Measurements from ENCODE around the gene SPNS3.

SPNS3 gene

DNA sequence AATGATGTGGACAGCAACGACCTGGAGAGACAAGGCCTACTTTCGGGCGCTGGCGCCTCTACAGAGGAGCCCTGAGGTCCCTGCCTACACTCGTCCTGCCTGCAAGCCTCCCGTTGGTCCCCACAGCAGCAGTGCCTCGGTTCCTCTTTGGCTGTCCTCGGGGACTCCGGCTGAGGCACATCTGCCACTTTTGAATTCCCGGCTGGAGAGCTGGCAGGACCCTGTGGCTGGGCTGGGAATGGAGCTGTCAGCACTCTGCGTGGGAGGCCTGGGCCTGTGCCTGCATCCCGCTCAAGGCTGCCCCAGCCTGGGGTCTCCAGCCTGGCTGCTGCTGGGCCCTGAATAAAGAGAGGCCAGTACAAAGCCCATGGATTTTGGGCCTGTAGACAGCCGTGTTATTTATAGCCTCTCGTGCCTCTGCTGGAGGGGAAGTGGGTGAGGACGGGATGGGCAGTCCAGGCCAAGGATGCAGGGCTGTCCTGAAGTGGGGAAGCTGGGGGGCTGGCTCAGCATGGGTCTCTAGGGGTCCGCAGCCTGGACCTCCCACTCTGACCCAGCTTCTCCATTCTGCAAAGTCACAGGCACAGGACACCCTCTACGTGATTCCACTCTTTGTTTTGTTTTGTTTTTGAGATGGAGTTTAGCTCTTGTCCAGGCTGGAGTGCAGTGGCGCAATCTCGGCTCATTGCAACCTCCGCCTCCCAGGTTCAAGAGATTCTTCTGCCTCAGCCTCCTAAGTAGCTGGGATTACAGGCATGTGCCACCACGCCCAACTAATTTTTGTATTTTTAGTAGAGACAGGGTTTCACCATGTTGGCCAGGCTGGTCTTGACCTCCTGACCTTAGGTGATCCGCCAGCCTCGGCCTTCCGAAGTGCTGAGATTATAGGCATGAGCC is 54.3 kb downstream of the SPNS3 start:
- DNase-seq (ENCODE audit: low spot score) = no peak

GRCh38 chr17:4488989-4489595 is 55.4 kb downstream of the SPNS3 start:
- DNase-seq (ENCODE audit: low spot score) = no peak

- DNase-seq (ENCODE audit: low spot score) = no peak
Measured at GRCh38 chr17:4490109-4490591, 56.4 kb downstream of the SPNS3 start.

DNA sequence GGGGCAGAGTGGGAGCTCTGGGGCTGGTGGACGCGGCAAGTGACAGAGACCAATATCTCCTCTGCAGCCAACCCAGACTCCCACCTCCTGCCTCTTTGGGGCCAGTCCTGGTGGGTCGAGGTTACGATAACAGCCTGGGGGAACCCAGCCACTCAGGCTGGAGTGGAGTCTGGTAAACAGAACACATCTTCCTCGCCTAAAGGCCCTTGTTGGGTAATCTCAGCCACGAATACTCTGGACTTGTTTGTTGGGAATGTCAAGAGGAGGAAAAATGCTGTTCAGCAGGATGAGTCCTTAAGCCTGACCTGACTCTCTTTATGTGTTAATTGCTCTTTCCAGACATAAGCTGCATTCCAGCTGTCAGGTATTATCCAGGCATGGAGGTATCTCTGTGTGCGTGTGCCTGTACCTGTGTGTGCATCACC is 56.9 kb downstream of the SPNS3 start:
- no peak for DNase-seq (ENCODE audit: low spot score)

- peak; percentile 95 for DNase-seq (ENCODE audit: low spot score)
Measured at GRCh38 chr17:4492721-4493561, 59.2 kb downstream of the SPNS3 start.

DNA sequence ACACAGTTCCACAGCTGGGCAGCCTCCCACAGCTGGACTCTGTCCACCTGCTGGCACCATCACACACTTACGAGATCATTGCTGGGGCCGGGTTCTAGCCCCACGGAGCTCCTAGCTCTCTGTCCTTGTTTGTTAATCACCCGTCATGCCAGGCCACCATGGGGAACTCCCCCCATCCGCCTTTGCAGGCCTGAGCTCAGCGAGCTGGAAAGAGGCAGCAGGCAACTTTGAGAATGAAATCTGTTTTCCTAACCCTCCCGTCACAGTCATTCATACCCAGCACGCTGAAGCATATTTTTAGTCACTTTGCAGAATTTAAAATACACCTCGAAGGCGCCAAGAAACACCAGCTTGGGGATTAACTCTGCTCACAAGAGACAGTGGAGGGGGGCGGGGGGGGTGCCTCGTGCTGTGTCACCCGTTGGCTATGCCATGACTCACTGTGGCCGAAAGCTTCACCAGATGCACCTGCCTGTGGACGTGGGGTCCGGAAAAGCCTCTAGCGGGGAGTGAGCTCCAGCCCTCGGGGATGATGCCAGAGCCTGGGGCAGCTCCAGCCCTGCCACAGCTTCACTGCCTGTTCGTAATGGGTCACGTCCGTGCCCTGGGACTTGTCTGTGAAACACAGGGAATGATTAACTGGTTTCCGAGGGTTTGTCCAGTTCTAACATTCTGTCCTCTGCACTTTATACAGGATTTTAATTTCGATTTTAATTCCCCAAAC is 63.5 kb downstream of the SPNS3 start:
- DNase-seq (ENCODE audit: low spot score) = no peak

- DNase-seq (ENCODE audit: low spot score) = peak; percentile 85
Measured at GRCh38 chr17:4498461-4499397, 65.0 kb downstream of the SPNS3 start, which contains the start of gene SPNS2. Gene SPNS2, plus strand, starts transcription at chr17:4498881. Its CDS starts 167 bp downstream, at chr17:4499048.

DNA sequence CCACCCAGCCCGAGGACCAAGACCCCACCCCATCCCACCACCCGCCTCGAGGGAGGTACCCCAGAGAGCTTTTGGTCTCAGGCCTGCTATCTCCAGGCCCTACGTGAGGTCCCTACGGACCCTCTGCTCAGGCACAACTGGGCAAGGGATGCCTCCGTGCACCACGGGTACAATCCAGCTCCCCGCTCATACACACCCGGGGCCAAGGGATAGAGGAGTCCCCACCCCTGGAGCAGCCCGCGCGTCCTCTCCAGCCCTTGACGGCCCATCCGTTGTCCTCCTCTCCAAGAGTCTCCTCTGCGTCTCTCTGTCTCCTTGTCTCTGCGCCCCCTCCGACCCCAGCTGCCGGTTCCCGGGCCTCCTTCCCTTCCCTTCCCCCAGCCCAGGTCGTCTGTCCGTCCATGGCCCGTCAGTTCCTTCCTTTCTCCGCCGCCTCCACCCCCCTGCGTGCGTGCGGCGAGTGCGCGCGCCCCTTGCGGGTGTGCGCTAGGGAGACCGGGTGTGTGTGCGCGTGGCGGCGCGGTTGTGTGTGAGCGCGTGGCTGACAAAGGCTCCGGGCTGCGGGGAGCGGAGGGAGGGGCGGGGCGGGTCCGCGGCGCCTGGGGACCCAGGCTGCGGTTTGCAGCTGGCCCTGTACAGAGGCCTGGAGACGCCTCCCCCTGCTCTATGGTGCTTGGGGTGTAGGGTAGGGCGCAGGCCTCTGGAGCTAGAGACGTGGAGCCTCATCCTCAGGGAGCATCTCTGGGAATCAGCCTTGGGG is 65.9 kb downstream of the SPNS3 start:
- DNase-seq (ENCODE audit: low spot score) = peak; percentile 77

- no peak for DNase-seq (ENCODE audit: low spot score)
Measured at GRCh38 chr17:4500191-4500571, 66.4 kb downstream of the SPNS3 start.

GRCh38 chr17:4501295-4501949 is 67.7 kb downstream of the SPNS3 start:
- DNase-seq (ENCODE audit: low spot score) = no peak

DNA sequence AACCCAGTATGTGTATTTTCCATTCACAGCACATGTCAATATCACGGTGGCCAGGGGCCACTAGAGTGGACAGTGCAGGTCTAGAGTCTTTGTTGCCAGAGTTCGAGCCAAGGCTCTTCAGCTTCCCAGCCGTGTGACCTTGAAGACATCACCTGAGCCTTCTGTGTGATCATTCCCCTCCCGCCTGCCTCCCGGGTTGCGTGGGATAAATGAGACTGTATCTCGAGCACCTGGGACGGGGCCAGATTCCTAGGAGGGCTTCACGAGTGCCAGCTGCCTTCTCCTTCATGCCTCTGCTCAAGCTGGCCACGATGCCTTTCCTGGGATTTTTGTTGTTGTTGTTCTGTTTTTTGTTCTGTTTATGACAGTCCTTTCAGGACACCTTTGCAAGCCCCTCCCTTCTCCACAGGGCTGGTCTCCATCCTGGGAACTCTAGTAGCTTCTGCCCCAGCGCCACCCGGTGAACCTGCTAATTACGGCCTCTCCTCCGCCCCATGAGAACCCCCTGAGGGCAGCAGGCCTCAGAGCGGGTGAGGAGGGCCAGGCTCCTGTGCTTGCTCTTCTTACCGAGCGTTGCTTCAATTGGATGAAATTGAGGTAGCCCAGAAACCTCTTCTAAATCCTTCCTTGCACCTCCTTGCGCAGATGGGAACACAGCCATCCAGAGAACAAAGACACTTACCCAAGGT is 68.9 kb downstream of the SPNS3 start:
- no peak for DNase-seq (ENCODE audit: low spot score)

GRCh38 chr17:4503283-4504025 is 69.7 kb downstream of the SPNS3 start:
- no peak for DNase-seq (ENCODE audit: low spot score)

- no peak for DNase-seq (ENCODE audit: low spot score)
Measured at GRCh38 chr17:4504188-4504587, 70.4 kb downstream of the SPNS3 start.

DNA sequence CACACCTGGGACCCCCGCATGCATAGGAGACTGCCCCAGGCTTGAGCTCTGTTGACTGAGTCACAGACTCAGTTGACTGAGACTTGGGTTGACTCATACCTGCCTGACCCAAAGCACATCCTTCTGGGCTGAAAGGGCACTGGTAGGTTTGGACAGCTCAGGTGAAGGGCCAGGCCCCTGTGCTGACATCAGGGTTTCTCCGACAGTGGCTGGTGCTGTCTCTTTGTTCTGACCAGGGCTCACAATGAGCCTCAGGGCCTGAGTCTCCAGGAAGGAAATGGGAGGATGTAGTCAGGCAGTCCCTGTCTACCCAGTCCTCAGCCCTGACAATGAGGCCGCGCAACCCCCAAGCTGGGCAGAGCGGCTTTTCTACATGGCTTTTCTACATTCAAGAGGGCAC is 71.4 kb downstream of the SPNS3 start:
- DNase-seq (ENCODE audit: low spot score) = no peak

DNA sequence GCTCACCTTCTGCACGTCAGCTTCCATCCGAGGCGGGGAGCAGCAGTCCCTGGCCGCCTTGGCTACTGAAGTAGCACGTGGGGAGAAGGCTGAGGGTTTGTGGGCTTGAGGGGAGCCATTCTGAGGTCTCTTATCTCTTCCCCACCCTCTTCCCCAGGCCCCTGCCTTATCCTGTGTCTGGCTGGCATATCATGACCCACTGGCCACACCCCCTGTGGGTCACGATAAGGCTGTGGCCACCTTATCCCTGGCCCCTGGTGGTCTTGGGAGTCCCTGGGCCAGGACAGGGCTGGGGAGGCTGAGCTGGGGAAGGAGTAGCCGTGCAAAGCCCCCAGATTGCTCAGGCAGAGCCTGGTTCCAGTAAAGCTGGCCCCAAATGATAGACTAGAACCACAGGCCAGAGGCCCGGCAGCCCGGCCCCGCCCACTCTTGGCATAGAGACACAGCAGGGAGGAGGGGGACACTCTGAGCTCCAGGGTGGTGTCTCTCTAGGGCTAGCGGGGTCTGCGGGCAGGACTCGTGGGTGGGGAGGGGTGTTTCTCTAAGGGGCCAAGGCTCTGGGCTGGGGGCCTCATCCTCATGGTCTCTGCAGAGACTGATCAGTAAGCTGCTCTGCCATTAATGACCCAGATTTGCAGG is 72.6 kb downstream of the SPNS3 start:
- DNase-seq (ENCODE audit: low spot score) = no peak

DNA sequence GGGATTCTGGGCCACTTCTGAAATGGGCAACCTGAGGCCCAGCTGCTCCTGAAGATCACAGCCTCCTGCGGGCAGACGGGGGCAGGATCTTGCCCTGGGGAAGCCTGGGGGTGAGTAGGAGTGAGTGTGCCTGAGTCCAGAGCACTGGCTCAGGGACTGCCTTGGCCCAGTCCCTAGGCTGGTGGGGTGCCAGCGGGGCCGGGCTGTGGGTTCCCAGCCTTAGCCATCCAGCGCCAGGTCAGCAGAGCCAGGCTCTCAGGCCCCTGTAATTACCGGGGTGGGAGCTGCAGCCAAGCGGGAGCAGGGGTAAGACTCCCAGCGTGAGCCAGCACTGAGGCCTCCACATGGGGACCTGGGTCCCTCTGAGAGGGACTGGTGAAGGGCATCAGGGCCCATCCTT is 73.2 kb downstream of the SPNS3 start:
- DNase-seq (ENCODE audit: low spot score) = no peak

GRCh38 chr17:4507361-4508111 is 73.8 kb downstream of the SPNS3 start:
- no peak for DNase-seq (ENCODE audit: low spot score)
